RWPE1 (cell line): ENCODE data around the gene SRSF1.

Experiments used
- CTCF ChIA-PET: fragments of 350-600 bp; sonication (Branson Sonifier 250); formaldehyde crosslinking; extraction: SDS; loops from one replicate; lab custom pipeline; 2021; lab: Yijun Ruan, JAX
- POLR2A ChIA-PET: fragments of 400-600 bp; formaldehyde crosslinking; extraction: SDS; loops from one replicate; lab custom pipeline; 2020; ENCODE audit warnings: antibody characterized with exemption; ENCODE audit not compliant: low non-redundant PET; lab: Yijun Ruan, JAX
- DNase-seq: peaks from one replicate; pipeline ENCODE4 v3.0.0; 2012; ENCODE audit warnings: low spot score
- H3K27ac ChIP-seq: fragments of 450-650 bp; 2 replicates; pipeline ENCODE4 v1.5.1; 2017
- TF ChIP-seq, protein P1 (sequence below): fragments of 450-650 bp; conservative IDR thresholded peaks from 2 replicates; pipeline ENCODE4 v1.5.1; 2017; ENCODE audit warnings: low read depth, mild to moderate bottlenecking

SRSF1 gene

DNA sequence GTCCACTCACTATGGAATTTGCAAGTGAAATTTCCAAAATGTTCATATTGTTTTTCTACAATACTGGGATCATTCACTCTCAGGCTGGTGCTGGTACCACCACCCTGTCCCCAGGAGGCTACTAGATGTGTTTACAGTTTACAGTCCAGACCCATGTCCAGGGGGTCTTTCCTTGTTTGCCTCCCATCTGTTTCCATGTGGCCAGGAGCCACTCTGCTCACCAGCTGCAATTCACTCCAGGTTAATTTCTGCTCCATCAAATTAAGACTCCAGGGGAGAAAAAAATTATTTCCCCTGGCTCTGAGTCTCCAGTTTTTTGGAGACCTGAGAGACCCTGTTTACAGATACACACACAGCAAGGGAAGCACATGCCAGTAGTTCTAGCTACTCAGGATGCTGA, 12.5 kb upstream of the SRSF1 start:
- ChIA-PET CTCF (no interaction called here), POLR2A (no interaction called here)
- no peak for DNase-seq
- H3K27ac ChIP-seq: no peak overlapping the region
- TF ChIP-seq, protein P1, sequence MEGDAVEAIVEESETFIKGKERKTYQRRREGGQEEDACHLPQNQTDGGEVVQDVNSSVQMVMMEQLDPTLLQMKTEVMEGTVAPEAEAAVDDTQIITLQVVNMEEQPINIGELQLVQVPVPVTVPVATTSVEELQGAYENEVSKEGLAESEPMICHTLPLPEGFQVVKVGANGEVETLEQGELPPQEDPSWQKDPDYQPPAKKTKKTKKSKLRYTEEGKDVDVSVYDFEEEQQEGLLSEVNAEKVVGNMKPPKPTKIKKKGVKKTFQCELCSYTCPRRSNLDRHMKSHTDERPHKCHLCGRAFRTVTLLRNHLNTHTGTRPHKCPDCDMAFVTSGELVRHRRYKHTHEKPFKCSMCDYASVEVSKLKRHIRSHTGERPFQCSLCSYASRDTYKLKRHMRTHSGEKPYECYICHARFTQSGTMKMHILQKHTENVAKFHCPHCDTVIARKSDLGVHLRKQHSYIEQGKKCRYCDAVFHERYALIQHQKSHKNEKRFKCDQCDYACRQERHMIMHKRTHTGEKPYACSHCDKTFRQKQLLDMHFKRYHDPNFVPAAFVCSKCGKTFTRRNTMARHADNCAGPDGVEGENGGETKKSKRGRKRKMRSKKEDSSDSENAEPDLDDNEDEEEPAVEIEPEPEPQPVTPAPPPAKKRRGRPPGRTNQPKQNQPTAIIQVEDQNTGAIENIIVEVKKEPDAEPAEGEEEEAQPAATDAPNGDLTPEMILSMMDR: no peak

GRCh38 chr17:58019039-58019438, 12.0 kb upstream of the SRSF1 start:
- ChIA-PET POLR2A (no interaction called here), CTCF (no interaction called here)
- no peak overlapping the region for H3K27ac ChIP-seq
- TF ChIP-seq, protein P1: no peak
- no peak for DNase-seq

DNA sequence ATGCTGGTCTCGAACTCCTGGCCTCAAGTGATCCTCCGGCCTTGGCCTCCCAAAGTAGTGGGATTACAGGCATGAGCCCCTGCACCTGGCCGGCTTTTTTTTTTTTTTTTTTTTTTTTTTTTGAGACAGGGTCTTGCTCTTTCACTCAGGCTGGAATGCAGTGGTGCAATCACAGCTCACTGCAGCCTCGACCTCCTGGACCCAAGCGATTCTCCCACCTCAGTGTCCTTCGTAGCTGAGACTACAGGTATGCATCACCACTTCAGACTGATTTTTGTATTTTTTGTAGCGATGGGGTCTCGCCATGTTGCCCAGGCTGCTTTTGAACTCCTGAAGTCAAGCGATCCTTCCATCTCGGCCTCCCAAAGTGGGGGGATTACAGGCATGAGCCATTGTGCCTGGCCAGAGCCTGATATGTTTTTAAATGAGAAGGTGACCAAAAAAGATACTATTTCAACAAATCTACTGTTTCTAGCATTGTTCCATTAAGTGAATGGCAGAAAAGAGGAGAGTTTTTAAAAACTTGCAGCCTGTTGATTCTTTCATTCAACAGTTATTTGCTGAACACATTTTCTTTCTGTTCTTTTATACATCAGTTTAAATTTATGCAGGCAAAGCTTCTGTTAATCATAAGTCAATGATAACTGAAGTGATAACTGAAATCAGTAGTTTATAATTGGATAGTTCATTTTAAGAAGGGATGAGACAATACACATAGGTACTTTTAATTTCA, 3.2 kb upstream of the SRSF1 start:
- DNase-seq: no peak
- POLR2A ChIA-PET: no interaction called here
- CTCF ChIA-PET: no interaction called here
- no peak overlapping the region for H3K27ac ChIP-seq
- TF ChIP-seq, protein P1: no peak

GRCh38 chr17:58007781-58008706, 998 bp upstream of the SRSF1 start:
- CTCF ChIA-PET: interaction anchor here (0.6 to 2.5 kb wide), 3 partner anchors 61 to 175 kb away, joined by 3 to 6 read pairs (median 3); no protein-coding TSS in a partner anchor
- H3K27ac ChIP-seq: peak overlapping the region; percentile 96
- TF ChIP-seq, protein P1: no peak
- POLR2A ChIA-PET: interaction anchor here (1.0 to 1.5 kb wide), 3 partner anchors 76 to 158 kb away, joined by 3 to 10 read pairs (median 3); partner anchors contain the start of genes DYNLL2 and MRPS23
- no peak for DNase-seq

DNA sequence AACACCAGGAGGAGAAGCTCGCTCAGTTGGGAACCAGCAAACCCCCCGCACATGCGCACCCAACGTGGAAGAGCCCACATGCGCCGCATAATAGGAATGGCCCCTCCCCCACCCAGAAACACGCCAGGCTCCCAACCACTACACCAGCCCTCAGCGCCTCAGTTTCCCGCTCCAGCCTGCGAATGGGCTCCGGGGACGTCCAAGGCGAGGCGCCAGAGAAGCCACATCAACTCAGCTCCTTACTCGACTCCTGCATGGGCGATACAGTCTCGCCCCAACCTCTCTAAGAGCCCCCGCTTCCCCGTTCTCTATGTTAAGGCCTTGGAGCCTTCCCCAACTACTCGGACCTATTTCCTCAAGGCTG, 504 bp downstream of the SRSF1 start:
- no peak for DNase-seq
- H3K27ac ChIP-seq: peak overlapping the region; percentile 96
- TF ChIP-seq, protein P1: no peak
- CTCF ChIA-PET: interaction anchor here (0.7 to 2.5 kb wide), 2 partner anchors 106 to 148 kb away, joined by 6 read pairs; no protein-coding TSS in a partner anchor
- POLR2A ChIA-PET: interaction anchor here (1.5 kb wide), 1 partner anchor 77 kb away, joined by 10 read pairs; the partner anchor contains the start of gene DYNLL2
